Measurements from ENCODE around the gene EPDR1. TPM values are rescaled to one million over a fixed set of nuclear protein-coding genes. Genes with fewer than 3 reads are reported as not detected.

Gene EPDR1
- total and polyA plus RNA-seq, 3 experiments from 2014 or later = 1.1 to 3.0 (median 1.4) TPM

DNA sequence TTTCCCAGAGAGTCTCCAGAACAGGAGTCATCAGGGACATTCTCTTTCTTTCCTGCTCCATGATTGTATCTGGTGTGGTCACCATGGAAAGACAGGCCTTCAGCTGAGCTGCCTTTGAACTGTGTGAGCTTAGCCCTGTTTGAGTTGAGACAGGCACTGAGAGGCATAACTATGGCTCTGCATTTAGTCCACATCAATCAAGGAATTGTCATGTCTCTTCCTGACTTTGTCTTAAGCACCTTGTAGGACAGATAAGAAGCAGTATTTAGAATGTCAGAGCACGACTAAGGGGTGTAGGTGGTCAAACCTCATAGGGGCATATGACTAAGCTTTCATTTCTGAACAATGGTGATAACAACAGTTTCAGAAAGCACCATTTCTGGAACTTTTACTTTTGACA is 53.5 kb downstream of the EPDR1 start:
- no peaks in the 10 kb centered on the region for H3K9me3 Mint-ChIP-seq
- ChIA-PET CTCF (no interaction called here), POLR2A (no interaction called here)
- no peak overlapping the region for H3K4me3 ChIP-seq (ENCODE audit: low read length)
- H3K4me3 Mint-ChIP-seq = no peak overlapping the region
- no peaks in the 10 kb centered on the region for H3K36me3 ChIP-seq (ENCODE audit: insufficient read depth, low read length)
- no peaks in the 10 kb centered on the region for H3K4me1 Mint-ChIP-seq
- H3K9me3 ChIP-seq (ENCODE audit: low read length) = no peaks in the 10 kb centered on the region
- peaks cover 3 to 11% of the 10 kb centered on the region in 2 donors for H3K27me3 Mint-ChIP-seq
- DNase-seq = no peak
- H3K27ac ChIP-seq (ENCODE audit: low read depth, low read length) = peak overlapping the region; percentile 27
- no peaks in the 10 kb centered on the region for H3K4me1 ChIP-seq (ENCODE audit: insufficient read depth, low read length)
- no peak overlapping the region for H3K27ac Mint-ChIP-seq
- no peaks in the 10 kb centered on the region for H3K36me3 Mint-ChIP-seq
- H3K27me3 ChIP-seq (ENCODE audit: insufficient read depth, low read length, poor library complexity, severe bottlenecking) = no peaks in the 10 kb centered on the region

DNA sequence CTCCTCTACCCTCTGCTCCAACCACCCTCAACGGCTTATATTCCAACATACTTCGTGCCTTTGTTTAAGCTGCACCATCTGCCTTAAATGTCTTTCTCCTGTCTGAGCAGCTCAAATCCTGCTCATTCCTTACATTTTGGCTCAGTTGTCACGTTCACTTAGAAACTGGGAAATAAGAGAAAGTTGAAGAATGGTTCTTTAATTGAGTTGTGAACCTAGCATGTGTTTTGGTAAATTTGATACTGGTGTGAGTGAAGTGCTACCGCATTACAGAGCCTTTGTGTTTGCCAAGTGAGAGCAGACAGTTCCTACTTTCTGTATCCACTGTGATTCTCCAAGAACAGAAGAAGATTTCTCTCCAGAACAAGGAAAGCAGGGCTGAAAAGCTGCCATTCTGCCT is 54.3 kb downstream of the EPDR1 start:
- H3K4me1 Mint-ChIP-seq = no peaks in the 10 kb centered on the region
- Histone ChIP-seq H3K4me3 (ENCODE audit: low read length) (no peak overlapping the region), H3K36me3 (ENCODE audit: insufficient read depth, low read length) (no peaks in the 10 kb centered on the region), H3K27ac (ENCODE audit: low read depth, low read length) (no peak overlapping the region), H3K9me3 (ENCODE audit: low read length) (no peaks in the 10 kb centered on the region), H3K4me1 (ENCODE audit: insufficient read depth, low read length) (no peaks in the 10 kb centered on the region), H3K27me3 (ENCODE audit: insufficient read depth, low read length, poor library complexity, severe bottlenecking) (no peaks in the 10 kb centered on the region)
- H3K27ac Mint-ChIP-seq = no peak overlapping the region
- no peaks in the 10 kb centered on the region for H3K36me3 Mint-ChIP-seq
- CTCF ChIA-PET = no interaction called here
- no peaks in the 10 kb centered on the region for H3K9me3 Mint-ChIP-seq
- DNase-seq = no peak
- peaks cover 3 to 11% of the 10 kb centered on the region in 2 donors for H3K27me3 Mint-ChIP-seq
- no peak overlapping the region for H3K4me3 Mint-ChIP-seq
- POLR2A ChIA-PET = no interaction called here

DNA sequence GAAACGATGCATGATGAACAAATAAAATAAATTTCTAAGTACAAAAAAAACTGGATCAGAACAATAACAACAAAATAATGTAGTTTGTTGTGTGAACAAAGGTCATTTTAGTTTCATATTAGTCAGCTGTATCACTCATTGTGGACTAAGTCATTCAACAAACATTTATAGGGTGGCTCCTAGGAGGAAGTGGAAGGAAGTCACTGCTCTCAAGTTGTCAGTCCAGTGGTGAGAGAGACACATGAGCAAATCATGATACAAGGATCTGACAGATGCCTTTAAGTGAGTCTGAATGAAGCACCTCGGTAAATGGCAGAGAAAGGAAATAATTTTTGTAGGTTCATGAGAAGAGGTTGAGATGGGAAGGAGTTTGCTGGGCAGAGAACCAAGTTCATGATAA is 56.8 kb downstream of the EPDR1 start:
- peaks cover 5 to 19% of the 10 kb centered on the region in 2 donors for H3K27me3 Mint-ChIP-seq
- H3K36me3 Mint-ChIP-seq = no peaks in the 10 kb centered on the region
- Histone ChIP-seq H3K36me3 (ENCODE audit: insufficient read depth, low read length) (no peaks in the 10 kb centered on the region), H3K9me3 (ENCODE audit: low read length) (no peaks in the 10 kb centered on the region), H3K27ac (ENCODE audit: low read depth, low read length) (no peak overlapping the region), H3K27me3 (ENCODE audit: insufficient read depth, low read length, poor library complexity, severe bottlenecking) (no peaks in the 10 kb centered on the region), H3K4me3 (ENCODE audit: low read length) (no peak overlapping the region), H3K4me1 (ENCODE audit: insufficient read depth, low read length) (no peaks in the 10 kb centered on the region)
- H3K27ac Mint-ChIP-seq = no peak overlapping the region
- H3K4me3 Mint-ChIP-seq = no peak overlapping the region
- DNase-seq = no peak
- H3K4me1 Mint-ChIP-seq = no peaks in the 10 kb centered on the region
- no peaks in the 10 kb centered on the region for H3K9me3 Mint-ChIP-seq
- ChIA-PET CTCF (no interaction called here), POLR2A (no interaction called here)

DNA sequence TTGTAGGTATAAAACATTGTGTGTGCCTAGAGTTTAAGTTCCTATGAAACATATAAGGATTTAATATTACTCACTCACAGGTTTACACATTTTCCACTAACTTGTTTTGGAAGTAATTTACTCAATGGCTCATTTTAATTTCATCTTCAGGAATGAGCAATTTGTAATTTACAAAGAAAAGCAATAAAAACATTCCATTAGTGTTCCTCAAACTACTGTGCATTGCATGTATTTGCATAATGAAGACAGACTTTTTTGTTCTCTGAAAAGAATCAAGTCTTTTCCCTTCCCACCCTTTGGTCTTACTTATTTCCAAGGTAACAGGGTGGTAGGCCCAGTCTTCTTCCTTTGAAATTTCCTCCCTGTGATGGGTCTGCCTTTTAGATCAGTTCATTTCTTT is 61.2 kb downstream of the EPDR1 start:
- H3K4me1 ChIP-seq (ENCODE audit: insufficient read depth, low read length) = no peaks in the 10 kb centered on the region
- Mint-ChIP-seq H3K27me3 (peaks cover 6 to 13% of the 10 kb centered on the region in 2 donors), H3K4me3 (no peak overlapping the region), H3K36me3 (no peaks in the 10 kb centered on the region), H3K4me1 (no peaks in the 10 kb centered on the region), H3K9me3 (no peaks in the 10 kb centered on the region), H3K27ac (no peak overlapping the region)
- POLR2A ChIA-PET = no interaction called here
- H3K4me3 ChIP-seq (ENCODE audit: low read length) = no peak overlapping the region
- H3K9me3 ChIP-seq (ENCODE audit: low read length) = no peaks in the 10 kb centered on the region
- H3K27me3 ChIP-seq (ENCODE audit: insufficient read depth, low read length, poor library complexity, severe bottlenecking) = no peaks in the 10 kb centered on the region
- H3K36me3 ChIP-seq (ENCODE audit: insufficient read depth, low read length) = no peaks in the 10 kb centered on the region
- H3K27ac ChIP-seq (ENCODE audit: low read depth, low read length) = no peak overlapping the region
- CTCF ChIA-PET = no interaction called here
- no peak for DNase-seq

DNA sequence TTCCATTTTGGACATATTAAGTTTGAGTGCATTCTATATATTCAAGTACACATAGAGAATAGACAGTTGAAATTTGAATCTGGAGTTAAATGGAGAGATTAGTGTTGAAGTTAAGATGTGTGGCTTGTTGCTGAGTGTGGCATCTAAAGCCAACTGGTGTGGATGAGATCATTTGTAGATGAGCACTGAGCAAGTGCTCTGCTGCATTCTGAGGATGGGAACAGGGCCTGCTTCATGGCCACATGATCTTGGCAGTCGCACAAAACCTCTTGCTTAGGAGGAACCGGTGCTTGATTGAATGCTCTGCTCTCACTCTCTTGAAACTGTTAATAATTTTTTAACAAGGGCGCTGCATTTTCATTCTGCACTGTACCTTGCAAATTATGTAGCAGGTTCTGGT is 62.0 kb downstream of the EPDR1 start:
- no peak overlapping the region for H3K4me3 Mint-ChIP-seq
- Histone ChIP-seq H3K27ac (ENCODE audit: low read depth, low read length) (no peak overlapping the region), H3K36me3 (ENCODE audit: insufficient read depth, low read length) (no peaks in the 10 kb centered on the region), H3K27me3 (ENCODE audit: insufficient read depth, low read length, poor library complexity, severe bottlenecking) (no peaks in the 10 kb centered on the region), H3K4me3 (ENCODE audit: low read length) (no peak overlapping the region), H3K4me1 (ENCODE audit: insufficient read depth, low read length) (no peaks in the 10 kb centered on the region), H3K9me3 (ENCODE audit: low read length) (no peaks in the 10 kb centered on the region)
- CTCF ChIA-PET = no interaction called here
- peaks cover 6 to 16% of the 10 kb centered on the region in 2 donors for H3K27me3 Mint-ChIP-seq
- no peak overlapping the region for H3K27ac Mint-ChIP-seq
- H3K36me3 Mint-ChIP-seq = no peaks in the 10 kb centered on the region
- POLR2A ChIA-PET = no interaction called here
- no peaks in the 10 kb centered on the region for H3K4me1 Mint-ChIP-seq
- DNase-seq = no peak
- H3K9me3 Mint-ChIP-seq = no peaks in the 10 kb centered on the region

DNA sequence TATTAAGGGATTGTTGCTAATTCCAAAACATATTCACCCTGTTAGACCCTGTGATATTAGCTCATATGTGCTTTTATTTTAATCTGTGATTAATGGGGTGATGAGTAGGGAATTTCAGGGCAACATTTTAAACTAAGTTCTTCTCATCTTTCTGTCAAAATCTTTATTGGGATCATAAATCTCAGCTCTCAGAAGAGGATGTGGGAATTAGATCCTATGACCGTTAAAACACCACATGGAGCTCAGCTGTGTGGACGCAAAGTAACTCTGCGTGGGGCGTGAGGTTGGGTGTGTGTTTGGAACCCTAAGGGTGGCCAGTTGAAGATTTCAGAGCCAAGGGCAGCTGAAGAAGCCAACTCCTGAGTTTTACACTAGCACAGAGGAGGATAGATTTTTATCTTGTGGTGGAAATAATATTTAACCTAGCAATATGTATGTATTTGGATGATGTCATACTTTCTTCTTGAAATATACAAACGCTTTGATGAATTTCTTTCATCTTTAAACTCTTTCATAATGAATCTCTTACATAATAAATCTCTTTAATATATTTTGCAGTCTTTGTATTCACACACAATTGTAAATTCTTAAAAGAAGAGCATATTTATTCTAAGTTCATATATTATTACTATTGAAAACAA is 64.4 kb downstream of the EPDR1 start:
- Histone ChIP-seq H3K4me3 (ENCODE audit: low read length) (no peak overlapping the region), H3K27me3 (ENCODE audit: insufficient read depth, low read length, poor library complexity, severe bottlenecking) (no peaks in the 10 kb centered on the region), H3K36me3 (ENCODE audit: insufficient read depth, low read length) (no peaks in the 10 kb centered on the region), H3K9me3 (ENCODE audit: low read length) (no peaks in the 10 kb centered on the region), H3K27ac (ENCODE audit: low read depth, low read length) (no peak overlapping the region), H3K4me1 (ENCODE audit: insufficient read depth, low read length) (no peaks in the 10 kb centered on the region)
- POLR2A ChIA-PET = no interaction called here
- H3K27me3 Mint-ChIP-seq = peaks cover 8 to 14% of the 10 kb centered on the region in 2 donors
- H3K27ac Mint-ChIP-seq = no peak overlapping the region
- no peaks in the 10 kb centered on the region for H3K9me3 Mint-ChIP-seq
- CTCF ChIA-PET = no interaction called here
- DNase-seq = no peak
- no peak overlapping the region for H3K4me3 Mint-ChIP-seq
- no peaks in the 10 kb centered on the region for H3K36me3 Mint-ChIP-seq
- no peaks in the 10 kb centered on the region for H3K4me1 Mint-ChIP-seq

DNA sequence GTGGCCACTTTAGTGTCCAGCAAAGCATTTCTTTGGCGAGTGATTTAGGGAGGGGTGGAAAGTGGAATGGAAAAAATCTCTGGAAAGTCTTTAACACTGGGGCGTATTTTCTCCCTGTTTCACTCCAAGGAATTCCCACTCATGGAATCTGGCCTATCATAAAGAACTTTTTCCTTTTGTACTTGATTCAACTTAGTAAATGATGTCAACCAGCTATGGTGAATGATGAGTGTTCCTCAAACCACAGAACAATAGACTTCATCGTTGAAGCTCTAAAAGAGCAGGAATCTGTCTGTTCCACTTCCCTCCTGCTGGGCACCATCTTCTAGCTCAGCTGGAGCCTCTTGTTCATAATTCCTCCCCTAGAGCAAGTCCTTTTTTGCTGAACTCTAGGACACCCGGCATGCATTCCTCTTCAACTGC is 66.5 kb downstream of the EPDR1 start:
- DNase-seq = no peak
- H3K4me1 ChIP-seq (ENCODE audit: insufficient read depth, low read length) = no peaks in the 10 kb centered on the region
- H3K27ac ChIP-seq (ENCODE audit: low read depth, low read length) = no peak overlapping the region
- no peak overlapping the region for H3K4me3 ChIP-seq (ENCODE audit: low read length)
- ChIA-PET CTCF (no interaction called here), POLR2A (no interaction called here)
- H3K27me3 ChIP-seq (ENCODE audit: insufficient read depth, low read length, poor library complexity, severe bottlenecking) = no peaks in the 10 kb centered on the region
- no peaks in the 10 kb centered on the region for H3K36me3 ChIP-seq (ENCODE audit: insufficient read depth, low read length)
- Mint-ChIP-seq H3K27me3 (peaks cover 17 to 19% of the 10 kb centered on the region in 2 donors), H3K9me3 (no peaks in the 10 kb centered on the region), H3K36me3 (no peaks in the 10 kb centered on the region), H3K4me3 (no peak overlapping the region), H3K4me1 (no peaks in the 10 kb centered on the region), H3K27ac (no peak overlapping the region)
- H3K9me3 ChIP-seq (ENCODE audit: low read length) = no peaks in the 10 kb centered on the region

DNA sequence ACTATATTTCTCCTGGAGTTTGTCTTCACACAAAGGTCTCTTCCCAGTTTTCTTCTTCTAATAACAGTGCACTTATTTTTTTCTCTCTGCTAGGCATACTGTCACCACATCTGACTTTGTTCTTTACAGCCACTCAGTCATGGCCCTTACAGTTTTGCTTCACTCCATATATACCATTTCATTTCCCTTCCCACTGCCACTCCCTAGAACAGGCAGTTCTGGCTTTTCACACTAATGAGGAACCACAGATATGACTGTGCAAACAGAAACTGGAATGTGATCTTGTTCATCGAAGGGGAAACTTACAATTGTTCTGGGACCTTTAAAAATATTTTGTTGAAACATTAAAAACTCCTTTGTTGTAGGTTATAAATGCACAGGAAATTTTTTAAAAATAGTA is 67.3 kb downstream of the EPDR1 start:
- POLR2A ChIA-PET = no interaction called here
- Mint-ChIP-seq H3K27me3 (peaks cover 13 to 15% of the 10 kb centered on the region in 2 donors), H3K4me3 (no peak overlapping the region), H3K4me1 (no peaks in the 10 kb centered on the region), H3K36me3 (no peaks in the 10 kb centered on the region), H3K9me3 (no peaks in the 10 kb centered on the region), H3K27ac (no peak overlapping the region)
- no peaks in the 10 kb centered on the region for H3K4me1 ChIP-seq (ENCODE audit: insufficient read depth, low read length)
- no peaks in the 10 kb centered on the region for H3K36me3 ChIP-seq (ENCODE audit: insufficient read depth, low read length)
- no peak overlapping the region for H3K27ac ChIP-seq (ENCODE audit: low read depth, low read length)
- H3K27me3 ChIP-seq (ENCODE audit: insufficient read depth, low read length, poor library complexity, severe bottlenecking) = no peaks in the 10 kb centered on the region
- no peaks in the 10 kb centered on the region for H3K9me3 ChIP-seq (ENCODE audit: low read length)
- no peak overlapping the region for H3K4me3 ChIP-seq (ENCODE audit: low read length)
- DNase-seq = no peak
- CTCF ChIA-PET = no interaction called here

All from CD8-positive, alpha-beta memory T cell (primary cell).